Hepatocyte (in vitro differentiated cells): ENCODE results near the gene TRABD.

ENCODE experiments used
- EZH2 ChIP-seq: fragments of 200-600 bp; sonication (generic); IDR thresholded peaks from 2 replicates; pipeline ENCODE4 v1.6.1; 2016; ENCODE audit warnings: antibody characterized with exemption, mild to moderate bottlenecking, borderline replicate concordance
- EZH2phosphoT487 ChIP-seq: fragments of 200-600 bp; sonication (generic); IDR thresholded peaks from one replicate; pipeline ENCODE4 v1.6.1; 2018; ENCODE audit warnings: antibody characterized with exemption, mild to moderate bottlenecking, low read depth, moderate library complexity; ENCODE audit not compliant: unreplicated experiment, severe bottlenecking

DNA sequence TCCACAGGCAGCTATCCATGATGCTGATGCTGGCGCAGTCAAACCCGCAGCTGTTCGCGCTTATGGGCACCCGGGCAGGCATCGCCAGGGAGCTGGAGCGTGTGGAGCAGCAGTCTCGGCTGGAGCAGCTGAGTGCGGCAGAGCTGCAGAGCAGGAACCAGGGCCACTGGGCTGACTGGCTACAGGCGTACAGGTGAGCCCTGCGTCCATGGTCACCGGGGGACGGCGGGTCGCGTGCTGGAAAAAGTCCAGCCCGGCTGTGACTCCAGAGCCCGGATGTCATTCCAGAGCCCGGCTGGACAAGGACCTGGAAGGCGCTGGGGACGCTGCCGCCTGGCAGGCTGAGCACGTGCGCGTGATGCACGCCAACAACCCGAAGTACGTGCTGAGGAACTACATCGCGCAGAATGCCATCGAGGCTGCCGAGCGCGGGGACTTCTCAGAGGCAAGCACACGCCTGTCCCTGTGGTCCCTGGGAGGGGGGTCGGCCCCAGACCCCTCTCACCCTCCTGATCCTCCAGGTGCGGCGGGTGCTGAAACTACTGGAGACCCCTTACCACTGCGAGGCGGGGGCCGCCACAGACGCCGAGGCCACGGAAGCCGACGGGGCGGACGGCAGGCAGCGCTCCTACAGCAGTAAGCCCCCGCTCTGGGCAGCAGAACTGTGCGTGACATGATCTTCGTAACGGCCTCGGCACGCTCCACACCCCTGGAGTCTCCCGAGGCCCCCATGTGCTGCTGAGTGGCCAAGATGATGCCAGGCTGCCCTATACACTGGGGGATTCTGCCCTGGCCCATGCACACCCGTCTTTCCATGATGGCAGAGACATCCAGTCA, 31.2 kb downstream of the TRABD start:
- no peak for TF ChIP-seq EZH2phosphoT487
- no peak for TF ChIP-seq EZH2
